DND-41 (cell line): ENCODE results near the gene CCDC92B.
"Not testable (repeated sequence)": the region's sequence is repeated elsewhere in the genome, so short reads cannot be mapped to it uniquely, and the experiment has no call there.

ENCODE experiments used
- ATAC-seq: fragments of 200-7000 bp; cut with Tn5 transposase; 3 replicates; pipeline ENCODE4 v1.9.1; 2021; ENCODE audit warnings: low read depth; ENCODE audit not compliant: insufficient read depth
- DNase-seq: peaks from one replicate; pipeline ENCODE4 v3.0.0-alpha.2; 2020
- H2AFZ ChIP-seq: 2 replicates; pipeline ENCODE4 v1.6.0; 2012; ENCODE audit warnings: low read depth, low read length
- H3K27ac ChIP-seq: 2 replicates; pipeline ENCODE4 v1.5.1; 2012; ENCODE audit warnings: low read length, inconsistent platforms
- H3K27me3 ChIP-seq: fragments of 200-600 bp; sonication (generic); 2 replicates; pipeline ENCODE4 v1.6.0; 2012; ENCODE audit warnings: low read length, mild to moderate bottlenecking, inconsistent platforms; ENCODE audit not compliant: insufficient read depth, poor library complexity
- H3K36me3 ChIP-seq: 2 replicates; pipeline ENCODE4 v1.5.1; 2012; ENCODE audit warnings: low read length, inconsistent platforms; ENCODE audit not compliant: insufficient read depth
- H3K4me1 ChIP-seq: 2 replicates; pipeline ENCODE4 v1.5.1; 2012; ENCODE audit warnings: mild to moderate bottlenecking, low read length; ENCODE audit not compliant: insufficient read depth
- H3K4me2 ChIP-seq: 2 replicates; pipeline ENCODE4 v1.6.0; 2012; ENCODE audit warnings: mild to moderate bottlenecking, moderate library complexity, low read length, inconsistent platforms; ENCODE audit not compliant: insufficient read depth
- H3K4me3 ChIP-seq, 2 experiments: fragments of 200-600 bp in 1 of 2; shearing (Covaris generic) in 1 of 2; 2 replicates each; pipeline ENCODE4 v1.5.1; 2012 to 2016; ENCODE audit warnings: inconsistent platforms in 2 of 2, low read length in 2 of 2, mild to moderate bottlenecking in 2 of 2, low read depth in 1 of 2, moderate library complexity in 1 of 2
- H3K79me2 ChIP-seq: 2 replicates; pipeline ENCODE4 v1.6.0; 2012; ENCODE audit warnings: low read length, inconsistent platforms; ENCODE audit not compliant: insufficient read depth
- H3K9ac ChIP-seq: 2 replicates; pipeline ENCODE4 v1.6.0; 2012; ENCODE audit warnings: low read depth, mild to moderate bottlenecking, inconsistent platforms, low read length, moderate library complexity
- H3K9me3 ChIP-seq: 2 replicates; pipeline ENCODE4 v1.5.1; 2012; ENCODE audit warnings: low read length, moderate library complexity, mild to moderate bottlenecking, inconsistent platforms; ENCODE audit not compliant: insufficient read depth, severe bottlenecking
- H4K20me1 ChIP-seq: 2 replicates; pipeline ENCODE4 v1.6.0; 2012; ENCODE audit warnings: low read length; ENCODE audit not compliant: insufficient read depth
- EZH2 ChIP-seq: IDR thresholded peaks from 3 replicates; pipeline ENCODE4 v1.6.1; 2012; ENCODE audit warnings: borderline replicate concordance, low read depth, mild to moderate bottlenecking, moderate library complexity, low read length, inconsistent platforms; ENCODE audit not compliant: severe bottlenecking
- TF ChIP-seq, protein P1 (sequence below): IDR thresholded peaks from 2 replicates; pipeline ENCODE4 v1.5.1; 2012; ENCODE audit warnings: borderline replicate concordance, low read length, moderate library complexity, mild to moderate bottlenecking; ENCODE audit not compliant: poor library complexity, severe bottlenecking; ENCODE audit errors: extremely low read depth

CCDC92B gene

DNA sequence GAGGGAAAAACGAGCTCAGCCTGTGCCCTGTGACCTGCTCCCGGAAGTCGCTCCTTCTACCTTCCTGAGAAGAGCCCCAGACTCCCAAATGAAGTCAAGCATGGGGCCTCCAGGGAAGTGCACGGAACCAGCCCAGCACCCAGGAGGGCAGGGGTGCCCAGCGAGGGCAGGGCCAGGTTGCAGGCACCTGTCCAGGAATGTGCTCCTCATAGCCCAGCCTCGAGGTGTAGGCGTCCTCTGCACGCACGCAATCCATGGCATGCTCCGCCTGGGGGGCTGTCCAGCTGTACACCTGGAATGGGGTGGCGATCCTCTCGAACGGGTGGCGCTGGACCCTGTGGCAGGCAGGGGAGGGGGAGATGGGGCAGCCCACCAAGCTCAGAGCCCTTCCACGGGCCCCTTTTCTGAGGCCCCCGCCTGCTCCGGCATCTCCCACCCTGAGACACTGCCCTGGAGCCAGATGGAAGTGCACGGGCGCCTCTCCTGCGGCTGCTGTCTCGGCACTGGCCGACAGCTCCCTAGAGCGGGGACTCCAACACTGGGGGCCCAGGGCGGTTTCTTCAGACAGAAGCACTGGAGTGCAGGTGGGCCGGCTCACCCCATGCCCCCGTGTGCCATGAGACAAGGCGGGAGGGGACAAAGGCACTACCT lies 48.8 kb downstream of the CCDC92B start:
- no peak overlapping the region for H3K4me3 ChIP-seq
- TF ChIP-seq, protein P1, sequence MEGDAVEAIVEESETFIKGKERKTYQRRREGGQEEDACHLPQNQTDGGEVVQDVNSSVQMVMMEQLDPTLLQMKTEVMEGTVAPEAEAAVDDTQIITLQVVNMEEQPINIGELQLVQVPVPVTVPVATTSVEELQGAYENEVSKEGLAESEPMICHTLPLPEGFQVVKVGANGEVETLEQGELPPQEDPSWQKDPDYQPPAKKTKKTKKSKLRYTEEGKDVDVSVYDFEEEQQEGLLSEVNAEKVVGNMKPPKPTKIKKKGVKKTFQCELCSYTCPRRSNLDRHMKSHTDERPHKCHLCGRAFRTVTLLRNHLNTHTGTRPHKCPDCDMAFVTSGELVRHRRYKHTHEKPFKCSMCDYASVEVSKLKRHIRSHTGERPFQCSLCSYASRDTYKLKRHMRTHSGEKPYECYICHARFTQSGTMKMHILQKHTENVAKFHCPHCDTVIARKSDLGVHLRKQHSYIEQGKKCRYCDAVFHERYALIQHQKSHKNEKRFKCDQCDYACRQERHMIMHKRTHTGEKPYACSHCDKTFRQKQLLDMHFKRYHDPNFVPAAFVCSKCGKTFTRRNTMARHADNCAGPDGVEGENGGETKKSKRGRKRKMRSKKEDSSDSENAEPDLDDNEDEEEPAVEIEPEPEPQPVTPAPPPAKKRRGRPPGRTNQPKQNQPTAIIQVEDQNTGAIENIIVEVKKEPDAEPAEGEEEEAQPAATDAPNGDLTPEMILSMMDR = no peak
- TF ChIP-seq EZH2 = no peak
- DNase-seq (no peak), ATAC-seq (no peak)
- H3K79me2 ChIP-seq = peaks cover 20% of the 10 kb centered on the region
- H3K27me3 ChIP-seq = no peaks in the 10 kb centered on the region
- no peaks in the 10 kb centered on the region for H3K4me1 ChIP-seq
- H3K36me3 ChIP-seq = peaks cover 90% of the 10 kb centered on the region
- H3K9ac ChIP-seq = no peak overlapping the region
- H2AFZ ChIP-seq = no peak overlapping the region
- H3K4me2 ChIP-seq = no peak overlapping the region
- H4K20me1 ChIP-seq = peaks cover 47% of the 10 kb centered on the region
- H3K9me3 ChIP-seq = no peaks in the 10 kb centered on the region
- no peak overlapping the region for H3K27ac ChIP-seq

GRCh38 chr17:2700030-2700490 lies 49.4 kb downstream of the CCDC92B start:
- peaks cover 42% of the 10 kb centered on the region for H4K20me1 ChIP-seq
- H3K9me3 ChIP-seq = no peaks in the 10 kb centered on the region
- H3K9ac ChIP-seq = no peak overlapping the region
- H3K27me3 ChIP-seq = no peaks in the 10 kb centered on the region
- TF ChIP-seq EZH2 = no peak
- TF ChIP-seq, protein P1 = no peak
- H2AFZ ChIP-seq = no peak overlapping the region
- H3K4me1 ChIP-seq = no peaks in the 10 kb centered on the region
- peaks cover 93% of the 10 kb centered on the region for H3K36me3 ChIP-seq
- no peak overlapping the region for H3K27ac ChIP-seq
- H3K4me3 ChIP-seq = no peak overlapping the region
- no peak for ATAC-seq
- no peak for DNase-seq
- H3K79me2 ChIP-seq = peaks cover 14% of the 10 kb centered on the region
- H3K4me2 ChIP-seq = no peak overlapping the region

- ATAC-seq, H2AFZ ChIP-seq, H3K79me2 ChIP-seq, H3K9me3 ChIP-seq, H3K27me3 ChIP-seq, H3K4me3 ChIP-seq, H3K4me1 ChIP-seq, DNase-seq, H3K4me2 ChIP-seq, H3K27ac ChIP-seq, H3K9ac ChIP-seq: not testable (repeated sequence)
- H4K20me1 ChIP-seq = peaks cover 35% of the 10 kb centered on the region
- peaks cover 89% of the 10 kb centered on the region for H3K36me3 ChIP-seq
These were observed 50.1 kb downstream of the CCDC92B start for GRCh38 chr17:2699216-2699805.

- DNase-seq (no peak), ATAC-seq (no peak)
- Histone ChIP-seq H3K27ac (no peak overlapping the region), H3K36me3 (peaks cover 87% of the 10 kb centered on the region), H3K4me3 (no peak overlapping the region), H2AFZ (no peak overlapping the region), H3K79me2 (no peaks in the 10 kb centered on the region), H3K27me3 (no peaks in the 10 kb centered on the region), H3K9ac (no peak overlapping the region), H3K9me3 (no peaks in the 10 kb centered on the region), H3K4me1 (no peaks in the 10 kb centered on the region), H4K20me1 (peaks cover 32% of the 10 kb centered on the region; the same call in 1 of the 2 replicates), H3K4me2 (no peak overlapping the region)
- no peak for TF ChIP-seq EZH2
- TF ChIP-seq, protein P1 = no peak
These were observed 51.8 kb downstream of the CCDC92B start for GRCh38 chr17:2697611-2698162.
